K562 (cell line): Measurements from ENCODE around the gene GMEB2. TPM values are rescaled to one million over a fixed set of nuclear protein-coding genes. Genes with fewer than 3 reads are reported as not detected.

Experiments used
- ATAC-seq: fragments of 200-7000 bp; cut with Tn5 transposase; 3 replicates; pipeline ENCODE4 v1.9.1; 2020; ENCODE audit warnings: moderate library complexity
- BruUV-seq: library from RNA; stranded (reverse); fragments of 400-500 nt; replicated peaks from 2 replicates; lab custom pipeline; 2021; lab: Mats Ljungman, UMichigan
- CTCF ChIA-PET: fragments of 300-600 bp; formaldehyde crosslinking; extraction: SDS; loops from one replicate; lab custom pipeline; 2021; ENCODE audit warnings: low intra/inter-chr PET ratio; lab: Yijun Ruan, JAX
- POLR2A ChIA-PET: fragments of 300-600, 350-650 bp; sonication (Branson Sonifier 250); formaldehyde crosslinking; extraction: SDS; loops from one replicate; lab custom pipeline; 2021; ENCODE audit warnings: antibody characterized with exemption, inconsistent platforms; lab: Yijun Ruan, JAX
- DNase-seq, 4 experiments: peaks; one replicate each; pipeline versions ENCODE4 v3.0.0 to v3.0.0-alpha.2; 2011 to 2018; ENCODE audit warnings: low spot score in 3 of 4, mixed read lengths in 3 of 4; ENCODE audit errors: extremely low read depth in 1 of 4
- FAIRE-seq: peaks from 2 replicates; lab custom pipeline; 2011; peaks lifted over from hg19 to GRCh38; lab: Jason Lieb, UNC
- H2AFZ ChIP-seq: 2 replicates; pipeline ENCODE4 v1.6.0; 2011; ENCODE audit warnings: low read depth, low read length, control low read depth, inconsistent platforms
- H3K27ac ChIP-seq: fragments of 200-600 bp; 3 replicates; pipeline ENCODE4 v1.8.0; 2011; ENCODE audit warnings: low read depth, mild to moderate bottlenecking, control low read depth, inconsistent platforms, low read length, moderate library complexity, mixed read lengths; ENCODE audit errors: extremely low read depth
- H3K27me3 ChIP-seq, 2 experiments: fragments of 300-600 bp in 1 of 2; 2 replicates in 1 of 2; 3 replicates in 1 of 2; pipeline versions ENCODE4 v1.6.0 to v1.8.0; 2011; ENCODE audit warnings: inconsistent platforms in 2 of 2, low read length in 2 of 2, mild to moderate bottlenecking in 1 of 2, mixed read lengths in 1 of 2, moderate library complexity in 1 of 2; ENCODE audit not compliant: control insufficient read depth in 2 of 2, insufficient read depth in 2 of 2
- H3K36me3 ChIP-seq: fragments of 300-600 bp; 3 replicates; pipeline ENCODE4 v1.8.0; 2011; ENCODE audit warnings: mild to moderate bottlenecking, low read length, inconsistent platforms; ENCODE audit not compliant: control insufficient read depth, insufficient read depth
- H3K4me1 ChIP-seq, 2 experiments: fragments of 200-600 bp in 1 of 2; replicated peaks in 1 of 2; 2 replicates in 1 of 2; 3 replicates in 1 of 2; pipeline versions ENCODE4 v1.5.1 to v1.8.0; 2011; ENCODE audit warnings: inconsistent platforms in 2 of 2, low read length in 2 of 2, mild to moderate bottlenecking in 1 of 2, mixed read lengths in 1 of 2, moderate library complexity in 1 of 2; ENCODE audit not compliant: control insufficient read depth in 2 of 2, insufficient read depth in 2 of 2
- H3K4me2 ChIP-seq: 2 replicates; pipeline ENCODE4 v1.6.1; 2011; ENCODE audit warnings: low read length, control low read depth, inconsistent platforms, mixed read lengths; ENCODE audit not compliant: insufficient read depth
- H3K4me3 ChIP-seq: fragments of 200-600 bp; sonication (generic), shearing (Covaris generic); 2 replicates; pipeline ENCODE4 v1.5.1; 2016; ENCODE audit warnings: control low read depth, inconsistent platforms
- H3K79me2 ChIP-seq: fragments of 200-600 bp; 3 replicates; pipeline ENCODE4 v1.8.0; 2011; ENCODE audit warnings: low read length, inconsistent platforms; ENCODE audit not compliant: control insufficient read depth, insufficient read depth
- H3K9ac ChIP-seq, 2 experiments: 2 replicates each; pipeline versions ENCODE4 v1.6.0 to v1.6.1; 2011; ENCODE audit warnings: low read depth in 2 of 2, low read length in 2 of 2, control low read depth in 1 of 2, inconsistent platforms in 1 of 2, mild to moderate bottlenecking in 1 of 2, mixed read lengths in 1 of 2; ENCODE audit not compliant: insufficient read depth in 1 of 2
- H3K9me1 ChIP-seq: one replicate; pipeline ENCODE4 v1.6.0; 2011; ENCODE audit warnings: inconsistent platforms, mild to moderate bottlenecking, low read length, moderate library complexity; ENCODE audit not compliant: control insufficient read depth, insufficient read depth
- H3K9me3 ChIP-seq: replicated peaks from 2 replicates; pipeline ENCODE4 v1.5.1; 2011; ENCODE audit warnings: low read depth, low read length, inconsistent platforms; ENCODE audit not compliant: control insufficient read depth, insufficient read depth
- H4K20me1 ChIP-seq: replicated peaks from 2 replicates; pipeline ENCODE4 v1.6.1; 2011; ENCODE audit warnings: low read length, inconsistent platforms, mixed read lengths; ENCODE audit not compliant: control insufficient read depth, insufficient read depth
- ATF1 ChIP-seq, 2 experiments: fragments of 450-650 bp in 1 of 2; IDR thresholded peaks; 2 replicates each; pipeline ENCODE4 v1.6.1; 2016; ENCODE audit warnings: missing compliant biosample characterization in 1 of 2, missing genetic modification characterization in 1 of 2
- CBX5 ChIP-seq: IDR thresholded peaks from 2 replicates; pipeline ENCODE4 v1.6.1; 2014; ENCODE audit warnings: low read depth, borderline replicate concordance
- HDAC2 ChIP-seq: fragments of 450-650 bp; IDR thresholded peaks from 2 replicates; pipeline ENCODE4 v1.6.1; 2016; ENCODE audit warnings: mild to moderate bottlenecking
- MAFF ChIP-seq: IDR thresholded peaks from 2 replicates; pipeline ENCODE4 v1.6.1; 2012; ENCODE audit warnings: low read length, improper control_type of control experiment
- MTA2 ChIP-seq: fragments of 450-650 bp; IDR thresholded peaks from 2 replicates; pipeline ENCODE4 v1.6.1; 2016; ENCODE audit warnings: low read depth
- SETDB1 ChIP-seq: IDR thresholded peaks from one replicate; pipeline ENCODE4 v1.6.1; 2012; ENCODE audit warnings: low read length, control low read depth, inconsistent platforms
- TBP ChIP-seq: optimal IDR thresholded peaks from 2 replicates; pipeline ENCODE3; 2011; ENCODE audit warnings: low read depth, low read length, improper control_type of control experiment
- WGBS: fragments of 100-300 bp; shearing (Covaris generic); methylation state at CpG from one replicate; pipeline ENCODE4 v1.1.6; 2016; ENCODE audit warnings: low coverage, mixed read lengths; ENCODE audit not compliant: insufficient coverage; ENCODE audit errors: missing lambda C conversion rate; 5-methylcytosine and 5-hydroxymethylcytosine counted together
- in situ Hi-C: fragments of 300-500 bp; cut with MboI; formaldehyde crosslinking; loops from 4 replicates; pipeline ENCODE4 v1.15.0; 2018; ENCODE audit warnings: inconsistent platforms, mixed read lengths
- intact Hi-C: fragments of 100-400 bp; cut with micrococcal nuclease; formaldehyde crosslinking; loops from 2 replicates; pipeline ENCODE4 v1.14.2; 2022
- polyA plus RNA-seq, 8 experiments: library from polyadenylated mRNA; depleted of rRNA in 4 of 8; stranded (reverse) in 5 of 8; unstranded in 3 of 8; fragments of >200 nt; fragmentation: Nextera tagmentation in 2 of 8; fragmentation: Illumina TruSeq in 1 of 8; extraction: Ambion mirVana in 2 of 8; extraction: Trizol in 1 of 8; gene quantifications; 2 replicates each; pipeline versions ENCODE4 v1.2.1 to v1.2.3, GENCODE V29; 2011 to 2014; ENCODE audit warnings: inconsistent platforms in 1 of 8, missing spikeins in 1 of 8
- total RNA-seq, 7 experiments: library from RNA; depleted of rRNA in 6 of 7; stranded (reverse); fragments of >200 nt in 6 of 7; fragmentation: Illumina TruSeq in 2 of 7; extraction: Trizol in 2 of 7; gene quantifications; 2 replicates each; pipeline versions ENCODE4 v1.2.1 to v1.2.3, GENCODE V29; 2011 to 2021; ENCODE audit warnings: low replicate concordance in 1 of 7
- TF ChIP-seq, protein P1 (sequence below): fragments of 250-450 bp; sonication (Bioruptor Pico); IDR thresholded peaks from 2 replicates; pipeline ENCODE4 v1.4.0; 2020; ENCODE audit warnings: mild to moderate bottlenecking, moderate library complexity, borderline replicate concordance
- TF ChIP-seq, protein P2 (sequence below), 2 experiments: fragments of 450-650 bp; formaldehyde crosslinking in 1 of 2; IDR thresholded peaks; 2 replicates each; pipeline versions ENCODE4 v1.4.0 to v1.6.1; 2014 to 2020; ENCODE audit warnings: mild to moderate bottlenecking in 2 of 2, borderline replicate concordance in 1 of 2, low read depth in 1 of 2

The GMEB2 gene
- total and polyA plus RNA-seq, 9 of the 15 experiments (the other 6 are each of a cell fraction or from before 2014, with no cell fraction given): 0.03 to 13.9 (median 6.3) TPM

GRCh38 chr20:63643946-63644345, 17.0 kb upstream of the GMEB2 start:
- Histone ChIP-seq H3K9me1 (peaks cover 3% of the 10 kb centered on the region), H3K9me3 (no peaks in the 10 kb centered on the region), H3K79me2 (peaks cover 11% of the 10 kb centered on the region; the same call in 2 of the 3 replicates), H4K20me1 (no peaks in the 10 kb centered on the region), H3K36me3 (peaks cover 10% of the 10 kb centered on the region; the same call in 1 of the 3 replicates), H2AFZ (no peak overlapping the region), H3K4me2 (no peak overlapping the region), H3K9ac (peak overlapping the region in 1 of 2 experiments; percentile 74; a peak in 2 of 4 replicates), H3K4me1 (peaks cover 8 to 58% of the 10 kb centered on the region in 2 experiments; a peak in 4 of 5 replicates), H3K27ac (no peak overlapping the region), H3K4me3 (no peak overlapping the region), H3K27me3 (no peaks in the 10 kb centered on the region)
- no TSS peak for BruUV-seq
- in situ Hi-C loops: no loop called here
- DNase-seq (no peak), FAIRE-seq (no peak), ATAC-seq (no peak)
- ChIA-PET POLR2A (interaction anchor here (1.2 to 1.9 kb wide), 2 partner anchors 15 to 17 kb away, joined by 3 to 5 read pairs; partner anchors contain the start of gene GMEB2), CTCF (no interaction called here)
- intact Hi-C loops: no loop called here
- WGBS: 90% methylated on average over 9 of the region's 15 CpGs
- TF ChIP-seq CBX5 (no peak), SETDB1 (no peak), MTA2 (no peak), TBP (no peak), ATF1 (CRISPR knock-in tag; IDR thresholded peaks at IDR 0.05) (no peak), ATF1 (tag; IDR thresholded peaks at IDR 0.05) (no peak), MAFF (no peak), HDAC2 (no peak)
- TF ChIP-seq, protein P1, sequence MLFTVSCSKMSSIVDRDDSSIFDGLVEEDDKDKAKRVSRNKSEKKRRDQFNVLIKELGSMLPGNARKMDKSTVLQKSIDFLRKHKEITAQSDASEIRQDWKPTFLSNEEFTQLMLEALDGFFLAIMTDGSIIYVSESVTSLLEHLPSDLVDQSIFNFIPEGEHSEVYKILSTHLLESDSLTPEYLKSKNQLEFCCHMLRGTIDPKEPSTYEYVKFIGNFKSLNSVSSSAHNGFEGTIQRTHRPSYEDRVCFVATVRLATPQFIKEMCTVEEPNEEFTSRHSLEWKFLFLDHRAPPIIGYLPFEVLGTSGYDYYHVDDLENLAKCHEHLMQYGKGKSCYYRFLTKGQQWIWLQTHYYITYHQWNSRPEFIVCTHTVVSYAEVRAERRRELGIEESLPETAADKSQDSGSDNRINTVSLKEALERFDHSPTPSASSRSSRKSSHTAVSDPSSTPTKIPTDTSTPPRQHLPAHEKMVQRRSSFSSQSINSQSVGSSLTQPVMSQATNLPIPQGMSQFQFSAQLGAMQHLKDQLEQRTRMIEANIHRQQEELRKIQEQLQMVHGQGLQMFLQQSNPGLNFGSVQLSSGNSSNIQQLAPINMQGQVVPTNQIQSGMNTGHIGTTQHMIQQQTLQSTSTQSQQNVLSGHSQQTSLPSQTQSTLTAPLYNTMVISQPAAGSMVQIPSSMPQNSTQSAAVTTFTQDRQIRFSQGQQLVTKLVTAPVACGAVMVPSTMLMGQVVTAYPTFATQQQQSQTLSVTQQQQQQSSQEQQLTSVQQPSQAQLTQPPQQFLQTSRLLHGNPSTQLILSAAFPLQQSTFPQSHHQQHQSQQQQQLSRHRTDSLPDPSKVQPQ: no peak
- TF ChIP-seq, protein P2, sequence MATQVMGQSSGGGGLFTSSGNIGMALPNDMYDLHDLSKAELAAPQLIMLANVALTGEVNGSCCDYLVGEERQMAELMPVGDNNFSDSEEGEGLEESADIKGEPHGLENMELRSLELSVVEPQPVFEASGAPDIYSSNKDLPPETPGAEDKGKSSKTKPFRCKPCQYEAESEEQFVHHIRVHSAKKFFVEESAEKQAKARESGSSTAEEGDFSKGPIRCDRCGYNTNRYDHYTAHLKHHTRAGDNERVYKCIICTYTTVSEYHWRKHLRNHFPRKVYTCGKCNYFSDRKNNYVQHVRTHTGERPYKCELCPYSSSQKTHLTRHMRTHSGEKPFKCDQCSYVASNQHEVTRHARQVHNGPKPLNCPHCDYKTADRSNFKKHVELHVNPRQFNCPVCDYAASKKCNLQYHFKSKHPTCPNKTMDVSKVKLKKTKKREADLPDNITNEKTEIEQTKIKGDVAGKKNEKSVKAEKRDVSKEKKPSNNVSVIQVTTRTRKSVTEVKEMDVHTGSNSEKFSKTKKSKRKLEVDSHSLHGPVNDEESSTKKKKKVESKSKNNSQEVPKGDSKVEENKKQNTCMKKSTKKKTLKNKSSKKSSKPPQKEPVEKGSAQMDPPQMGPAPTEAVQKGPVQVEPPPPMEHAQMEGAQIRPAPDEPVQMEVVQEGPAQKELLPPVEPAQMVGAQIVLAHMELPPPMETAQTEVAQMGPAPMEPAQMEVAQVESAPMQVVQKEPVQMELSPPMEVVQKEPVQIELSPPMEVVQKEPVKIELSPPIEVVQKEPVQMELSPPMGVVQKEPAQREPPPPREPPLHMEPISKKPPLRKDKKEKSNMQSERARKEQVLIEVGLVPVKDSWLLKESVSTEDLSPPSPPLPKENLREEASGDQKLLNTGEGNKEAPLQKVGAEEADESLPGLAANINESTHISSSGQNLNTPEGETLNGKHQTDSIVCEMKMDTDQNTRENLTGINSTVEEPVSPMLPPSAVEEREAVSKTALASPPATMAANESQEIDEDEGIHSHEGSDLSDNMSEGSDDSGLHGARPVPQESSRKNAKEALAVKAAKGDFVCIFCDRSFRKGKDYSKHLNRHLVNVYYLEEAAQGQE (IDR thresholded peaks at IDR 0.05; ENCODE audit: borderline replicate concordance): no peak
- TF ChIP-seq, protein P2 (CRISPR knock-in tag; IDR thresholded peaks at IDR 0.05; ENCODE audit: low read depth): no peak
